HCT116 (cell line): ENCODE data around the gene SMARCB1. TPM values are rescaled to one million over a fixed set of nuclear protein-coding genes. Genes with fewer than 3 reads are reported as not detected.

ENCODE experiments used
- ATAC-seq: fragments of 200-7000 bp; cut with Tn5 transposase; 2 replicates; pipeline ENCODE4 v1.9.1; 2020; ENCODE audit warnings: mild to moderate bottlenecking, moderate library complexity
- BruUV-seq: library from RNA; stranded (reverse); fragments of 400-500 nt; replicated peaks from 2 replicates; lab custom pipeline; 2021; lab: Mats Ljungman, UMichigan
- CTCF ChIA-PET: fragments of 300-600 bp; sonication (Branson Sonifier 250); formaldehyde crosslinking; loops from one replicate; lab custom pipeline; 2021; ENCODE audit warnings: antibody characterized with exemption; lab: Charles Lee
- POLR2A ChIA-PET: fragments of 300-600, 350-600 bp; sonication (Branson Sonifier 250); formaldehyde crosslinking; loops from one replicate; lab custom pipeline; 2021; ENCODE audit warnings: antibody characterized with exemption; lab: Charles Lee
- RAD21 ChIA-PET, 2 experiments: fragments of 300-600 bp; sonication (Branson Sonifier 250); formaldehyde crosslinking; loops; one replicate each; lab custom pipeline; 2023; ENCODE audit warnings: low total read pairs in 2 of 2; ENCODE audit not compliant: uncharacterized antibody in 2 of 2, unreplicated experiment in 2 of 2, low non-redundant PET in 1 of 2; lab: Charles Lee
- DNase-seq: peaks from one replicate; pipeline ENCODE4 v3.0.0-alpha.2; 2010; ENCODE audit warnings: low read depth, low spot score
- H2AFZ ChIP-seq: fragments of 200-600 bp; shearing (Covaris generic), sonication (generic); 2 replicates; pipeline ENCODE4 v1.6.1; 2017; ENCODE audit warnings: low read depth, mixed run types, mixed read lengths, antibody characterized with exemption, low read length; ENCODE audit not compliant: poor library complexity, severe bottlenecking
- H3K27ac ChIP-seq: 2 replicates; pipeline ENCODE4 v1.5.1; 2012; ENCODE audit warnings: low read depth, low read length
- H3K27me3 ChIP-seq: fragments of 200-600 bp; sonication (generic); 2 replicates; pipeline ENCODE4 v1.6.1; 2016; ENCODE audit warnings: mixed run types, low read length, mixed read lengths; ENCODE audit not compliant: insufficient read depth
- H3K36me3 ChIP-seq, 2 experiments: fragments of 200-500 bp in 1 of 2; fragments of 200-600 bp in 1 of 2; sonication (Bioruptor generic) in 1 of 2; sonication (generic) in 1 of 2; 2 replicates each; pipeline versions ENCODE4 v1.5.1 to v1.6.1; 2014 to 2016; ENCODE audit warnings: low read length in 2 of 2, inconsistent platforms in 1 of 2, mixed read lengths in 1 of 2, mixed run types in 1 of 2; ENCODE audit not compliant: insufficient read depth in 2 of 2, control insufficient read depth in 1 of 2
- H3K4me1 ChIP-seq, 2 experiments: fragments of 200-600 bp in 1 of 2; sonication (generic) in 1 of 2; 2 replicates each; pipeline versions ENCODE4 v1.5.1 to v1.6.1; 2012 to 2017; ENCODE audit warnings: low read length in 2 of 2, inconsistent platforms in 1 of 2, mild to moderate bottlenecking in 1 of 2, mixed read lengths in 1 of 2, mixed run types in 1 of 2, moderate library complexity in 1 of 2; ENCODE audit not compliant: insufficient read depth in 2 of 2, control insufficient read depth in 1 of 2
- H3K4me2 ChIP-seq: fragments of 200-600 bp; sonication (generic); 2 replicates; pipeline ENCODE4 v1.6.1; 2017; ENCODE audit warnings: mixed run types, low read length, mixed read lengths
- H3K4me3 ChIP-seq, 2 experiments: fragments of 200-600 bp in 1 of 2; sonication (generic) in 1 of 2; replicated peaks in 1 of 2; 2 replicates each; pipeline ENCODE4 v1.5.1; 2011 to 2016; ENCODE audit warnings: low read length in 2 of 2, control low read depth in 1 of 2, low read depth in 1 of 2, mild to moderate bottlenecking in 1 of 2, mixed read lengths in 1 of 2, mixed run types in 1 of 2
- H3K79me2 ChIP-seq: fragments of 200-600 bp; sonication (generic); 2 replicates; pipeline ENCODE4 v1.6.1; 2017; ENCODE audit warnings: mild to moderate bottlenecking, mixed run types, low read length, moderate library complexity, mixed read lengths; ENCODE audit not compliant: insufficient read depth
- H3K9ac ChIP-seq: fragments of 200-600 bp; sonication (generic); 2 replicates; pipeline ENCODE4 v1.6.1; 2016; ENCODE audit warnings: low read length, mixed read lengths
- H3K9me2 ChIP-seq: fragments of 200-600 bp; sonication (generic), shearing (Covaris generic); 2 replicates; pipeline ENCODE4 v1.6.1; 2017; ENCODE audit warnings: mixed run types, mild to moderate bottlenecking, moderate library complexity; ENCODE audit not compliant: insufficient read depth
- H3K9me3 ChIP-seq, 2 experiments: fragments of 200-500 bp in 1 of 2; fragments of 200-600 bp in 1 of 2; sonication (Bioruptor generic) in 1 of 2; sonication (generic) in 1 of 2; 2 replicates each; pipeline ENCODE4 v1.6.1; 2014 to 2017; ENCODE audit warnings: low read length in 2 of 2, mixed read lengths in 2 of 2, inconsistent platforms in 1 of 2, low read depth in 1 of 2, mild to moderate bottlenecking in 1 of 2, mixed run types in 1 of 2, moderate library complexity in 1 of 2; ENCODE audit not compliant: control insufficient read depth in 1 of 2, insufficient read depth in 1 of 2
- H4K20me1 ChIP-seq: fragments of 200-600 bp; sonication (generic), shearing (Covaris generic); 2 replicates; pipeline ENCODE4 v1.6.1; 2017; ENCODE audit warnings: mixed run types, mild to moderate bottlenecking, moderate library complexity; ENCODE audit not compliant: insufficient read depth
- ATF3 ChIP-seq: IDR thresholded peaks from 2 replicates; pipeline ENCODE4 v1.6.1; 2012
- CBX3 ChIP-seq: IDR thresholded peaks from 2 replicates; pipeline ENCODE4 v1.6.1; 2012; ENCODE audit warnings: low read depth
- CEBPB ChIP-seq: IDR thresholded peaks from 2 replicates; pipeline ENCODE4 v1.6.1; 2012; ENCODE audit warnings: low read depth
- CTCF ChIP-seq, 3 experiments: fragments of 200-600 bp in 1 of 3; sonication (generic) in 1 of 3; IDR thresholded peaks in 2 of 3; conservative IDR thresholded peaks in 1 of 3; 2 replicates each; pipeline ENCODE4 v1.5.1; 2012 to 2017; ENCODE audit warnings: low read depth in 2 of 3, low read length in 2 of 3, antibody characterized with exemption in 1 of 3, borderline replicate concordance in 1 of 3, control low read depth in 1 of 3, mild to moderate bottlenecking in 1 of 3, mixed read lengths in 1 of 3, mixed run types in 1 of 3, moderate library complexity in 1 of 3; ENCODE audit not compliant: insufficient read depth in 1 of 3
- EGR1 ChIP-seq: IDR thresholded peaks from 2 replicates; pipeline ENCODE4 v1.6.1; 2012; ENCODE audit warnings: low read depth
- ELF1 ChIP-seq: IDR thresholded peaks from 2 replicates; pipeline ENCODE4 v1.6.1; 2012; ENCODE audit warnings: low read depth, borderline replicate concordance
- EZH2 ChIP-seq: fragments of 200-600 bp; sonication (generic); IDR thresholded peaks from 2 replicates; pipeline ENCODE4 v1.6.1; 2017; ENCODE audit warnings: antibody characterized with exemption, mixed run types
- EZH2phosphoT487 ChIP-seq: fragments of 200-600 bp; IDR thresholded peaks from 2 replicates; pipeline ENCODE4 v1.6.1; 2018; ENCODE audit warnings: antibody characterized with exemption, borderline replicate concordance
- JUND ChIP-seq: IDR thresholded peaks from 2 replicates; pipeline ENCODE4 v1.6.1; 2012
- MAX ChIP-seq: IDR thresholded peaks from 2 replicates; pipeline ENCODE4 v1.6.1; 2012
- POLR2A ChIP-seq: IDR thresholded peaks from 2 replicates; pipeline ENCODE4 v1.7.0; 2011; ENCODE audit warnings: borderline replicate concordance; ENCODE audit not compliant: insufficient read depth, insufficient read length; ENCODE audit errors: extremely low read depth
- RAD21 ChIP-seq: IDR thresholded peaks from 2 replicates; pipeline ENCODE4 v1.6.1; 2012; ENCODE audit warnings: low read depth, mild to moderate bottlenecking
- REST ChIP-seq: IDR thresholded peaks from 2 replicates; pipeline ENCODE4 v1.6.1; 2012; ENCODE audit warnings: low read depth
- SP1 ChIP-seq: IDR thresholded peaks from 2 replicates; pipeline ENCODE4 v1.6.1; 2012; ENCODE audit warnings: low read depth
- TCF7L2 ChIP-seq: IDR thresholded peaks from 2 replicates; pipeline ENCODE4 v1.7.0; 2011; ENCODE audit warnings: borderline replicate concordance, inconsistent platforms; ENCODE audit not compliant: insufficient read depth, insufficient read length; ENCODE audit errors: extremely low read depth
- YY1 ChIP-seq: IDR thresholded peaks from 2 replicates; pipeline ENCODE4 v1.6.1; 2011; ENCODE audit warnings: low read length, low read depth, moderate library complexity, mild to moderate bottlenecking; ENCODE audit not compliant: insufficient replicate concordance; ENCODE audit errors: extremely low read depth
- ZFX ChIP-seq: fragments of 450-650 bp; IDR thresholded peaks from 2 replicates; pipeline ENCODE4 v1.6.1; 2017
- ZNF274 ChIP-seq: fragments of 200-500 bp; sonication (Bioruptor generic); IDR thresholded peaks from 2 replicates; pipeline ENCODE4 v1.6.1; 2014; ENCODE audit warnings: mild to moderate bottlenecking, low read depth, low read length, inconsistent platforms
- intact Hi-C: fragments of 100-400 bp; cut with micrococcal nuclease; formaldehyde crosslinking; loops from 2 replicates; pipeline ENCODE4 v1.10.0; 2022
- total RNA-seq: library from RNA; stranded (reverse); gene quantifications from one replicate; pipeline ENCODE4 v1.2.1, GENCODE V29; 2021; ENCODE audit not compliant: unreplicated experiment

SMARCB1 gene
- total RNA-seq, 1 experiment from 2014 or later: 101 TPM

- ChIA-PET RAD21 (no interaction called here), CTCF (no interaction called here), POLR2A (no interaction called here)
- no peak overlapping the region for H3K27ac ChIP-seq
- peaks cover 0 to 8% of the 10 kb centered on the region in 2 experiments; a peak in 2 of 4 replicates for H3K36me3 ChIP-seq
- H3K9me3 ChIP-seq: no peaks in the 10 kb centered on the region
- TF ChIP-seq CBX3 (no peak), SP1 (no peak), MAX (no peak), POLR2A (no peak), TCF7L2 (no peak), CEBPB (no peak), EZH2 (no peak), JUND (no peak), EGR1 (no peak), CTCF (IDR thresholded peaks at IDR 0.05 in 2 of 3, conservative IDR thresholded peaks at IDR 0.05 in 1 of 3; ENCODE audit: borderline replicate concordance in 1 of 3, insufficient read depth in 1 of 3, low read depth in 2 of 3, low read length in 2 of 3) (no peak), ZFX (no peak), ELF1 (no peak), EZH2phosphoT487 (no peak), REST (no peak), RAD21 (no peak), ATF3 (no peak), ZNF274 (no peak), YY1 (no peak)
- DNase-seq (no peak), ATAC-seq (no peak)
- no peak overlapping the region for H3K9ac ChIP-seq
- no peaks in the 10 kb centered on the region for H3K9me2 ChIP-seq
- H3K4me1 ChIP-seq: no peaks in the 10 kb centered on the region
- intact Hi-C loops: no loop called here
- no peak overlapping the region for H3K4me3 ChIP-seq
- TSS peak; percentile 12 for BruUV-seq
- no peaks in the 10 kb centered on the region for H3K79me2 ChIP-seq
- no peak overlapping the region for H2AFZ ChIP-seq
- no peaks in the 10 kb centered on the region for H3K27me3 ChIP-seq
- H4K20me1 ChIP-seq: no peaks in the 10 kb centered on the region
- H3K4me2 ChIP-seq: no peak overlapping the region
These were observed 43.5 kb upstream of the SMARCB1 start for GRCh38 chr22:23743303-23743705.
